AG08395 (cell line): ENCODE data around the gene PEX6.

ENCODE experiments used
- DNase-seq: peaks from one replicate; pipeline ENCODE4 v3.0.0; 2012; ENCODE audit warnings: mixed read lengths, low spot score

Gene PEX6

DNA sequence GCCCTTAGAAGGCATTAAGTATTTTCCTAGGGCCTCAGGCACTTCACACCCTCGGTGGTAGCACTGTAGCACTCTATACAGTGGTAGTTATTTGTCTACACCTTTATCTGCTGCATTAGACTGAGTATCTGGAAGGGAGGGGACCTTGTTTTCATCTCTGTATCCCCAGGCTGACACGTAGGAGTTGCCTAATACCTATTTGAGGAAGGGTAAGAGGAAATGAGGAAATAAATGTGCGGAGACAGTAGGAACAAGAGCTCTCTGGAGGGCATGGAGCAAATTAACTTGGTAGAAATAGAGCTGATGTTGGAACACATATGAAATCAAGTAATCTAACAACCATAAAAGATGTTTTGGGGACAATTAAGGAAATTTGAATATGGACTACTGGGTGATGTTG is 45.8 kb downstream of the PEX6 start:
- DNase-seq: no peak

DNA sequence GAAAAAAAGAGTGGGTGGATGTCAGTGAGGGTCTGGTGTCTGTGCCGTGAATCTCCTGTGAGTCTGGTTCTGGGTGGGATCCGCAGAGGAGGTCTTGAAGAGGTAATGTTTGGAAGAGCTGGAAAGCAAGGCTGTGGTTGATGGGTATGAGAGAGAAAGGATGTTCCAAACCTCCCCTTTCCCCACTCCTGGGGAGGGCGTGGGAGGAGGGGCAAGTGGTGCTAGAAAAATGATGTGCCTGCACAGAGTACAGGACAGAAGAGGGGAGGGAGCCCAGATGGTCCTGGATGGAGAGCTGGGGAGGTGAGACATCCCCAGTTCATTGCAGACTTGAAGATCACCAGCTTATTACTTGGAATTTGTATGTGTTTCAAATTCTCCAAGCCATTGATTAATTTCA is 46.6 kb downstream of the PEX6 start:
- no peak for DNase-seq

DNA sequence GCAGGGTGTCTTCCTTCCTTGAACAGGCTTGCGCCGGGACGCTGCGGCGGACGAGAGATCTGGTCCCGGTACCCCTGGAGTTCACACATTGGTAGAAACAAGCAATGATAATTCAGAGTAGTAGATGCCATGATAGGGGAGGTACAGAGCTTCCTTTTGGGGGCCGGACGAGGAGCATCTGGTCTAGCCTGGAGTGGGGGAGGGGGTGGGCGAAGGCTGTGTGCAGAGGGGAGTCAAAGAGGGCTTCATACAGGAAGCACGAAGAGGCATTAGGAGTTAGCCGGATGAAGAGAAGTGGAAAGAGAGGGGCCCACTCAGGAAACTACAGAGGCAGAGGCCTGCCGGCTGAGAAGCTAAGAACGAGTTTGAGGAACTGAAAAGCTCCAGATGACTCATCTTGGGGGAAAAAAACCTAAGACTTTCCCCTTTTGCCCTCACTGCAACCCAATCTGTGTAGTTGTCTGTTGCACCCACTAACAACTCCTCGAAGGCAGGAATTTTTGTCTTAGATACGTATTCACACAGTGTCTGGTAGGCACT is 49.1 kb downstream of the PEX6 start:
- DNase-seq: peak; percentile 48

DNA sequence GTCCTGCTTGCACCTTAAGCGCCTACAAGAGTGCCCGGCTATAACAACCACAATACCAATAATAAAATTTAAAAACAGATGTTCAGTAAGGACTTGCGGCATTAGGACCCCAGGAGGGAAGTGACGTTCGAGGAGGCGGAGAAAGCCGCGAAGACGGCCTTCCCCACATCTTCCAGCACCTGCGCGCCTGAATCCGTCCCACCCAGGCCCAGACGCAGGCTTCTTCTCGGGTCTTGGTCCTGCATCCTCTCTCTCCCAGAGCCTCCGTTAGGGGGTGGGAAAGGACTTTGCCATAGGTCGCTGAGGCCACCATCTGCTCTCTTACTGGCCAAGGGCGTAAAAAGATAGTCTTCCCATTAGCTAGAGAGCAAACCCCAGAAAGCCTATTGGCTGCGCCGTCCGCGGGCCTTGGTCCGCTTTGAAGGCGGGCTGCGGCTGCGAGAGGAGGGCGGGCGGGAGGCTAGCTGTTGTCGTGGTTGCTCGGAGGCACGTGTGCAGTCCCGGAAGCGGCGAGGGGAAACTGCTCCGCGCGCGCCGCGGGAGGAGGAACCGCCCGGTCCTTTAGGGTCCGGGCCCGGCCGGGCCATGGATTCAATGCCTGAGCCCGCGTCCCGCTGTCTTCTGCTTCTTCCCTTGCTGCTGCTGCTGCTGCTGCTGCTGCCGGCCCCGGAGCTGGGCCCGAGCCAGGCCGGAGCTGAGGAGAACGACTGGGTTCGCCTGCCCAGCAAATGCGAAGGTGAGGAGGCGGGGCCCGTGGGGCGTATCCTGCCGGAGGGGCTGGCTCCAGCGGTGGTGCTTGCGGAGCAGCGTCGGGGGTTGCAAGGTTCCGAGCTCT is 49.8 kb downstream of the PEX6 start, which contains the start of gene CNPY3:
Gene CNPY3, plus strand, starts transcription at position 495 of the 835 bp plus-strand sequence. Its CDS starts 91 bp downstream, at position 586.
- DNase-seq: peak; percentile 95

DNA sequence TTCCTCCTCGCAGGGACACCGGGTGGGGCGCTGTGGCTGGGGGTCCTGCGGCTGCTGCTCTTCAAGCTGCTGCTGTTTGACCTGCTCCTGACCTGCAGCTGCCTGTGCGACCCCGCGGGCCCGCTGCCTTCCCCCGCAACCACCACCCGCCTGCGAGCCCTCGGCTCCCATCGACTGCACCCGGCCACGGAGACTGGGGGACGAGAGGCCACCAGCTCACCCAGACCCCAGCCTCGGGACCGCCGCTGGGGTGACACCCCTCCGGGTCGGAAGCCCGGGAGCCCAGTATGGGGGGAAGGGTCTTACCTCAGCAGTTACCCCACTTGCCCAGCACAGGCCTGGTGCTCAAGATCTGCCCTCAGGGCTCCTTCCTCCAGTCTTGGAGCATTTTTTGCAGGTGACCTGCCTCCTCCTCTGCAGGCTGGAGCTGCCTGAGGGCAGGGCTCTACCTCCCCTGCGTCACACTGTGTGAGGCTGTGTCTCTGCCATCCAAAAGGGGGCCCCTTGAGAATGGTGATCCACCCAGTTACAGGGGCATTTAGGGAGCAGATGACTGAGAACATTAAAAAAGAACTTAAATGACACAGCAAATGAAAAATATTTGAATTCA is 53.6 kb downstream of the PEX6 start:
- no peak for DNase-seq

DNA sequence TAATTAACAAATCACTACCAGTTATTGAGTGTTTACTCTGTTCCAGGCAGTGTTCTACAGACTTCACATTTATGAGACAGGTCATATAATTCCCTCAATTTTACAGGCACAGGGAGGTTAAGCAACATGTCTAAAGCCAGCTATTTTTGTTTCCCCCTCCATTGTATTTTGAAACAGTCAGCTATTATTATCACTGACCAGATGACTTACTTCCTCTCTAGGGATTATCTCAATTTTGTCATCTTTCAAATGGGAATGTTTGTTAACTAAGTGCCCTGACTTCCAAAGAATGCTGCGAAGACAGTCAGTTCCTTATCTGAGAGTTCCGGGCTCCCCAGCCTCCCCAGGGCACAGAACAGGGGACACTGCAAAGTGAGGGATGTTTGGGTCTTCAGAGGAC is 55.3 kb downstream of the PEX6 start:
- peak; percentile 31 for DNase-seq

DNA sequence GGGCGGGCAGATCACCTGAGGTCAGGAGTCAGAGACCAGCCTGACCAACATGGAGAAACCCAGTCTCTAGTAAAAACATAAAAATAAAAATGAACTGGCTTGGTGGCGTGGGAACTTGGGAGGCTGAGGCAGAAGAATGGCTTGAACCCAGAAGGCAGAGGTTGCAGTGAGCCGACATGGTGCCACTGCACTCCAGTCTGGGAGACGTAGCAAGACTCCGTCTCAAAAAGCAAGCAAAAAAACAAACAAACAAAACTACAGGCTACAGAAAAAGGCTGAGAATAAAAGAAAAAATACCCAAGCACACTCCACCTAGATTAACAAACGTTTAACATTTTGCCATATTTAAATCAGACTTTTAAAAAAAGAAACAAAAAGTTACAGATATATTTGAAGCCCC is 57.2 kb downstream of the PEX6 start:
- DNase-seq: no peak

DNA sequence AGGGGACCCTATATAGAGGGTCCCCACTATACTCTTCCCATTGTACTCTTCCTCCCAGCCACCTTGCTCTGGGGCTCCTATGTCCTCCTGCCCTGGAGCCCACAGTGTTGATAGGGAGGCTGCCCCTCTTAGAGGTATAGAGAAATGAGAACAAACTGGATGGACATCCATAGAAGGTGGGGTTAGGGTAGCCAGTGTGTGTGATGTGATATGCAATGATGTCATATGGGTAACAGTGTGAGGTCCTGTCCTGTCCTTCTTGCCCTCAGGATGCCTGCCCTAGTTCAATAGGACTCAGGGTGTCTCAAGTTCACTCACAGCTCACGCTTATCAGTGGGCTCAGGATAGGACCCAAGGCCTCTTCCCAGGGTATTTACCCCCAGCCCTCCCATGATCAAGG is 62.7 kb downstream of the PEX6 start:
- no peak for DNase-seq

DNA sequence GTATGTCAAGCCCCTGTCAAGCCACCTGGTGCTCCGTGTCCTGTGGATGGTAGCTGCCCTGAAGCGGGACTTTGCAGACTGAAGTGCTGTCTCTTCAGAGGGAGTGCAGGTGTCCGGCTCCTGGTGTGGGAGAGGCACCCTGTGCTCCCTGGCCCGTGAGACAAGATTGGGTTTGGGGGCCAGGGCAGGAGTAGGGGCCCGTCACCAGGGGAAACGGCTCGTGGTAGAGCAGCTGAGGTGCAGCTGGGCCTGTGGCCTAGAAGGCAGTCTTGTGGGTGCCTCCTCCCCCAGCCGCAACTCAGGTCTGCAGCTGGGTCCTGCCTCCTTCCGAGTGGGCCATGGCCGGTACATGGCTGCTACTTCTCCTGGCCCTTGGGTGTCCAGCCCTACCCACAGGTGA is 63.2 kb downstream of the PEX6 start, which contains the start of gene PTCRA:
Gene PTCRA, plus strand, starts transcription at position 322 of the 400 bp plus-strand sequence. Its CDS starts 17 bp downstream, at position 339.
- DNase-seq: no peak

DNA sequence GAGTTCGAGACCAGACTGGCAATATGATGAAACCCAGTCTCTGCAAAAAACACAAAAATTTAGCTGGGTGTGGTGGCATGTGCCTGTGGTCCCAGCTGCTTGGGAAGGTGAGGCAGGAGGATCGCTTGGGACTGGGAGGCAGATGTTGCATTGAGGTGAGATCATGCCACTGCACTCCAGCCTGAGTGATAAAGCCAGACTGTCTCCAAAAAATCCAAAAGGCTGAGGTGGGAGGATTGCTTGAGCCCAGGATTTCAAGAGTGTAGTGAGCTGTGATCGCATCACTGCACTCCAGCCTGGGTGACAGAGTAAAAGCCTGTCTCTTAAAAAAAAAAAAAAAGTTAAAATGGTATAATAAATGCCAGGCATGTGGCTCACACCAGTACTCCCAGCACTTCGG is 64.4 kb downstream of the PEX6 start:
- no peak for DNase-seq
